ENCODE data around the gene ASTN2.

The ASTN2 gene

GRCh38 chr9:117306032-117306431 is 108.8 kb downstream of the ASTN2 start:
- TF ChIP-seq, protein P1, sequence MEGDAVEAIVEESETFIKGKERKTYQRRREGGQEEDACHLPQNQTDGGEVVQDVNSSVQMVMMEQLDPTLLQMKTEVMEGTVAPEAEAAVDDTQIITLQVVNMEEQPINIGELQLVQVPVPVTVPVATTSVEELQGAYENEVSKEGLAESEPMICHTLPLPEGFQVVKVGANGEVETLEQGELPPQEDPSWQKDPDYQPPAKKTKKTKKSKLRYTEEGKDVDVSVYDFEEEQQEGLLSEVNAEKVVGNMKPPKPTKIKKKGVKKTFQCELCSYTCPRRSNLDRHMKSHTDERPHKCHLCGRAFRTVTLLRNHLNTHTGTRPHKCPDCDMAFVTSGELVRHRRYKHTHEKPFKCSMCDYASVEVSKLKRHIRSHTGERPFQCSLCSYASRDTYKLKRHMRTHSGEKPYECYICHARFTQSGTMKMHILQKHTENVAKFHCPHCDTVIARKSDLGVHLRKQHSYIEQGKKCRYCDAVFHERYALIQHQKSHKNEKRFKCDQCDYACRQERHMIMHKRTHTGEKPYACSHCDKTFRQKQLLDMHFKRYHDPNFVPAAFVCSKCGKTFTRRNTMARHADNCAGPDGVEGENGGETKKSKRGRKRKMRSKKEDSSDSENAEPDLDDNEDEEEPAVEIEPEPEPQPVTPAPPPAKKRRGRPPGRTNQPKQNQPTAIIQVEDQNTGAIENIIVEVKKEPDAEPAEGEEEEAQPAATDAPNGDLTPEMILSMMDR (conservative IDR thresholded peaks at IDR 0.05; ENCODE audit: low read length) = no peak
- DNase-seq (ENCODE audit: low read depth) = no peak
- H3K4me3 ChIP-seq (ENCODE audit: low read length) = no peak overlapping the region

DNA sequence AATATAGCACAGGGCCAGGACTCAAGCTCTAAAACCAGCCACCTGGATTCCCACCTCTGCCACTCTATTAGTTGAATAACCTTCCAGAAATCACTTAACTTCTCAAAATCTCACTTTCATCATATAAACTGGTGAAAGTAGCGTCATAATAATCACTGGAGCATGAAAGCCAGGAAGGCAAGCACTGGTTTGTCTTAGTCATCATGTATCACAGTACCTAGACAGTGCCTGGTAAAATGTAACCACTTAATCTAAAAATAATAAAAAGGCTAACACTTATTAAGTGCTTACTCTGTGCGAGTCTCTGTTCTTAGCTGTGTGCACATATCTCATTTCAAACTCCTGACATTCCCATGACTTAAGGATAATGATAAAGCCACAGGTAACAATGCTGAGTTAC is 109.4 kb downstream of the ASTN2 start:
- TF ChIP-seq, protein P1 (conservative IDR thresholded peaks at IDR 0.05; ENCODE audit: low read length) = no peak
- DNase-seq (ENCODE audit: low read depth) = no peak
- no peak overlapping the region for H3K4me3 ChIP-seq (ENCODE audit: low read length)

- TF ChIP-seq, protein P1 (conservative IDR thresholded peaks at IDR 0.05; ENCODE audit: low read length) = no peak
- no peak for DNase-seq (ENCODE audit: low read depth)
- H3K4me3 ChIP-seq (ENCODE audit: low read length) = no peak overlapping the region
Observed at GRCh38 chr9:117304549-117304948, 110.3 kb downstream of the ASTN2 start.

GRCh38 chr9:117303643-117304230 is 111.1 kb downstream of the ASTN2 start:
- TF ChIP-seq, protein P1 (conservative IDR thresholded peaks at IDR 0.05; ENCODE audit: low read length) = no peak
- DNase-seq (ENCODE audit: low read depth) = no peak
- no peak overlapping the region for H3K4me3 ChIP-seq (ENCODE audit: low read length)

DNA sequence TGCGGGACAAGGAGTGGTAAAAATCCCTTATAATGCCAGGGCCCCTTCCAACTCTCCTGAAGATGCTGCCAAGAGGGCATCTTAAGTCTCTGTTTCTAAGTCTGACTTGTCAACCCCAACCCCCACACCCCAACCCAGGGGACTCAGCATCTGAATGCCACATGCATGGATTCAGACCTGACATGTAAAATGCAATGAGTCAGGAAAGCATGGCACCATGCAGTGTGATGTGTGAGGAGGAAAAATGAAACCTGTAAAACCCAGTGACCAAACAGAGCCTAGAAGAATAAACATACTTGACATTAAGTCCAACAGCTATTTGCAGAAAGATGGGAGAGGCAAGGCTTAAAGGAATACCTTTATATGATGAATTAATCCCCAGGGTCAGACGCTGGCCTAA is 112.4 kb downstream of the ASTN2 start:
- no peak overlapping the region for H3K4me3 ChIP-seq (ENCODE audit: low read length)
- DNase-seq (ENCODE audit: low read depth) = no peak
- TF ChIP-seq, protein P1 (conservative IDR thresholded peaks at IDR 0.05; ENCODE audit: low read length) = no peak

GRCh38 chr9:117300371-117301110 is 114.3 kb downstream of the ASTN2 start:
- TF ChIP-seq, protein P1 (conservative IDR thresholded peaks at IDR 0.05; ENCODE audit: low read length) = no peak
- H3K4me3 ChIP-seq (ENCODE audit: low read length) = no peak overlapping the region
- no peak for DNase-seq (ENCODE audit: low read depth)

GRCh38 chr9:117296453-117296852 is 118.4 kb downstream of the ASTN2 start:
- DNase-seq (ENCODE audit: low read depth) = no peak
- TF ChIP-seq, protein P1 (conservative IDR thresholded peaks at IDR 0.05; ENCODE audit: low read length) = no peak

More at GRCh38 chr9:117296453-117296852, 118.4 kb downstream of the ASTN2 start:
- H3K4me3 ChIP-seq (ENCODE audit: low read length) = no peak overlapping the region

All from AG10803 (cell line).